H9 (cell line): ENCODE results near the gene PTP4A1. TPM values are rescaled to one million over a fixed set of nuclear protein-coding genes. Genes with fewer than 3 reads are reported as not detected.

Experiments used
- DNase-seq: peaks from one replicate; pipeline ENCODE4 v3.0.0-alpha.2; 2017
- H2AFZ ChIP-seq: one replicate; pipeline ENCODE4 v1.6.1; 2013; ENCODE audit warnings: mild to moderate bottlenecking, low read length, control low read depth, moderate library complexity
- H2AK5ac ChIP-seq: 2 replicates; pipeline ENCODE4 v1.6.1; 2013; ENCODE audit warnings: low read length, control low read depth, mixed read lengths; ENCODE audit not compliant: insufficient read length
- H2BK120ac ChIP-seq: one replicate; pipeline ENCODE4 v1.6.1; 2013; ENCODE audit warnings: low read depth, mild to moderate bottlenecking, low read length, control low read depth, inconsistent platforms; ENCODE audit not compliant: poor library complexity, severe bottlenecking
- H2BK12ac ChIP-seq: 2 replicates; pipeline ENCODE4 v1.6.1; 2013; ENCODE audit warnings: low read length, control low read depth, mixed read lengths, low read depth; ENCODE audit not compliant: insufficient read length
- H2BK15ac ChIP-seq: 2 replicates; pipeline ENCODE4 v1.6.1; 2013; ENCODE audit warnings: low read depth, low read length, control low read depth
- H2BK20ac ChIP-seq: one replicate; pipeline ENCODE4 v1.6.1; 2013; ENCODE audit warnings: low read depth, mild to moderate bottlenecking, low read length, control low read depth, inconsistent platforms; ENCODE audit not compliant: poor library complexity, severe bottlenecking
- H2BK5ac ChIP-seq: 2 replicates; pipeline ENCODE4 v1.6.1; 2013; ENCODE audit warnings: low read length, control low read depth, mixed read lengths; ENCODE audit not compliant: insufficient read length
- H3K14ac ChIP-seq: 2 replicates; pipeline ENCODE4 v1.6.1; 2013; ENCODE audit warnings: low read length, control low read depth; ENCODE audit not compliant: insufficient read depth
- H3K18ac ChIP-seq: 2 replicates; pipeline ENCODE4 v1.6.1; 2013; ENCODE audit warnings: low read depth, mild to moderate bottlenecking, mixed read lengths, low read length, control low read depth; ENCODE audit not compliant: insufficient read length
- H3K23ac ChIP-seq: 2 replicates; pipeline ENCODE4 v1.6.1; 2013; ENCODE audit warnings: low read length, control low read depth, mixed read lengths, low read depth; ENCODE audit not compliant: insufficient read length
- H3K23me2 ChIP-seq: 2 replicates; pipeline ENCODE4 v1.6.1; 2013; ENCODE audit warnings: low read depth, mild to moderate bottlenecking, mixed read lengths, low read length, control low read depth; ENCODE audit not compliant: insufficient read length, poor library complexity, severe bottlenecking
- H3K27ac ChIP-seq: 2 replicates; pipeline ENCODE4 v1.5.1; 2013; ENCODE audit warnings: low read length, control low read depth, mixed read lengths, low read depth; ENCODE audit not compliant: insufficient read length
- H3K27me3 ChIP-seq: 2 replicates; pipeline ENCODE4 v1.6.1; 2013; ENCODE audit warnings: low read length, control low read depth, inconsistent platforms; ENCODE audit not compliant: insufficient read depth
- H3K4ac ChIP-seq: 2 replicates; pipeline ENCODE4 v1.6.1; 2013; ENCODE audit warnings: low read depth, mild to moderate bottlenecking, control low read depth, inconsistent platforms, low read length, moderate library complexity
- H3K4me1 ChIP-seq: 2 replicates; pipeline ENCODE4 v1.6.1; 2013; ENCODE audit warnings: low read length, control low read depth, inconsistent platforms; ENCODE audit not compliant: insufficient read depth
- H3K4me2 ChIP-seq: 2 replicates; pipeline ENCODE4 v1.6.1; 2013; ENCODE audit warnings: low read length, control low read depth, mixed read lengths; ENCODE audit not compliant: insufficient read length, insufficient read depth
- H3K56ac ChIP-seq: 2 replicates; pipeline ENCODE4 v1.6.1; 2013; ENCODE audit warnings: low read depth, mild to moderate bottlenecking, mixed read lengths, low read length, control low read depth; ENCODE audit not compliant: insufficient read length
- H3K79me1 ChIP-seq: 2 replicates; pipeline ENCODE4 v1.6.1; 2013; ENCODE audit warnings: low read depth, mild to moderate bottlenecking, moderate library complexity, low read length, control low read depth, inconsistent platforms; ENCODE audit not compliant: insufficient read depth, poor library complexity, severe bottlenecking
- H3K79me2 ChIP-seq: 2 replicates; pipeline ENCODE4 v1.6.1; 2013; ENCODE audit warnings: low read length, control low read depth, inconsistent platforms; ENCODE audit not compliant: insufficient read depth
- H3K9ac ChIP-seq: 2 replicates; pipeline ENCODE4 v1.6.1; 2013; ENCODE audit warnings: low read length, control low read depth, mixed read lengths; ENCODE audit not compliant: insufficient read length; ENCODE audit errors: extremely low read depth
- H3K9me3 ChIP-seq: one replicate; pipeline ENCODE4 v1.6.1; 2013; ENCODE audit warnings: low read depth, low read length, inconsistent platforms; ENCODE audit not compliant: control insufficient read depth
- H3T11ph ChIP-seq: one replicate; pipeline ENCODE4 v1.6.1; 2013; ENCODE audit warnings: mild to moderate bottlenecking, low read length, control low read depth, inconsistent platforms
- H4K20me1 ChIP-seq: one replicate; pipeline ENCODE4 v1.6.1; 2013; ENCODE audit not compliant: control insufficient read depth, insufficient read length, insufficient read depth
- H4K5ac ChIP-seq: 2 replicates; pipeline ENCODE4 v1.6.1; 2013; ENCODE audit warnings: low read depth, mild to moderate bottlenecking, mixed read lengths, low read length, control low read depth; ENCODE audit not compliant: insufficient read length
- H4K8ac ChIP-seq: replicated peaks from 2 replicates; pipeline ENCODE4 v1.6.1; 2013; ENCODE audit warnings: low read length, control low read depth, mixed read lengths, low read depth; ENCODE audit not compliant: insufficient read length
- H4K91ac ChIP-seq: 2 replicates; pipeline ENCODE4 v1.6.1; 2013; ENCODE audit warnings: low read depth, mild to moderate bottlenecking, moderate library complexity, mixed read lengths, low read length, control low read depth; ENCODE audit not compliant: insufficient read length
- H3K27ac Mint-ChIP-seq, 3 experiments: 2 replicates in 2 of 3; 3 replicates in 1 of 3; pipeline ENCODE4 v1.8.0; 2020 to 2021; ENCODE audit warnings: mixed read lengths in 3 of 3, mild to moderate bottlenecking in 1 of 3, moderate library complexity in 1 of 3
- H3K27me3 Mint-ChIP-seq: 2 replicates; pipeline ENCODE4 v1.8.0; 2021; ENCODE audit warnings: low read depth, mild to moderate bottlenecking, moderate library complexity, mixed read lengths
- H3K36me3 Mint-ChIP-seq, 3 experiments: 2 replicates in 2 of 3; 3 replicates in 1 of 3; pipeline ENCODE4 v1.8.0; 2020 to 2021; ENCODE audit warnings: low read depth in 3 of 3, mixed read lengths in 3 of 3; ENCODE audit not compliant: insufficient read depth in 1 of 3
- H3K4me1 Mint-ChIP-seq, 2 experiments: 2 replicates each; pipeline ENCODE4 v1.8.0; 2020; ENCODE audit warnings: mixed read lengths in 2 of 2
- H3K4me3 Mint-ChIP-seq, 2 experiments: 2 replicates in 1 of 2; 3 replicates in 1 of 2; pipeline ENCODE4 v1.8.0; 2020 to 2021; ENCODE audit warnings: mild to moderate bottlenecking in 2 of 2, mixed read lengths in 2 of 2, moderate library complexity in 1 of 2
- H3K9me3 Mint-ChIP-seq, 2 experiments: 2 replicates in 1 of 2; 3 replicates in 1 of 2; pipeline ENCODE4 v1.8.0; 2020; ENCODE audit warnings: mild to moderate bottlenecking in 2 of 2, mixed read lengths in 2 of 2, moderate library complexity in 1 of 2
- CTCF ChIP-seq: fragments of 200-600 bp; sonication (generic); conservative IDR thresholded peaks from 3 replicates; pipeline ENCODE4 v1.8.0; 2021; ENCODE audit warnings: antibody characterized with exemption, mild to moderate bottlenecking
- WGBS: extraction: QIAGEN DNeasy Blood & Tissue Kit; methylation state at CpG from one replicate; pipeline ENCODE4 v1.1.7; 2013; ENCODE audit warnings: missing lambda C conversion rate, low lambda C conversion rate, mixed read lengths; ENCODE audit not compliant: insufficient read length; ENCODE audit errors: extremely low coverage; 5-methylcytosine and 5-hydroxymethylcytosine counted together
- total RNA-seq: library from RNA; stranded (reverse); gene quantifications from 2 replicates; pipeline ENCODE4 v1.2.1, GENCODE V29; 2021

The PTP4A1 gene
- total RNA-seq, 1 experiment from 2014 or later: 85.9 TPM

GRCh38 chr6:63574554-63574900, 2.2 kb downstream of the PTP4A1 start:
- no peaks in the 10 kb centered on the region; the same call in none of the 2 replicates for H3K27me3 Mint-ChIP-seq
- Histone ChIP-seq H3K4ac (no peak overlapping the region), H3K4me1 (no peaks in the 10 kb centered on the region; the same call in 1 of the 2 replicates), H2AFZ (no peak overlapping the region), H3T11ph (no peak overlapping the region), H2BK15ac (no peak overlapping the region), H2BK20ac (no peak overlapping the region), H3K23me2 (peaks cover 7% of the 10 kb centered on the region), H3K9me3 (no peaks in the 10 kb centered on the region), H3K56ac (no peak overlapping the region), H3K27me3 (no peaks in the 10 kb centered on the region), H3K79me1 (no peaks in the 10 kb centered on the region), H3K4me2 (peak overlapping the region; percentile 76), H3K14ac (no peak overlapping the region), H4K5ac (no peak overlapping the region), H3K27ac (no peak overlapping the region), H3K79me2 (peaks cover 16% of the 10 kb centered on the region; the same call in 1 of the 2 replicates), H3K23ac (no peak overlapping the region), H2AK5ac (no peak overlapping the region), H3K9ac (no peak overlapping the region), H2BK12ac (no peak overlapping the region), H2BK5ac (no peak overlapping the region), H4K20me1 (no peaks in the 10 kb centered on the region), H4K91ac (no peak overlapping the region), H2BK120ac (no peak overlapping the region), H3K18ac (no peak overlapping the region), H4K8ac (no peak overlapping the region)
- peak overlapping the region; percentile 42 to 98 (median 96); a peak in 2 of 7 replicates for H3K27ac Mint-ChIP-seq
- peaks cover 20 to 30% of the 10 kb centered on the region in 2 experiments for H3K4me1 Mint-ChIP-seq
- peak overlapping the region; percentile 89 to 90 for H3K4me3 Mint-ChIP-seq
- DNase-seq: no peak
- WGBS: no CpG with 5 or more reads among the region's 2 CpGs
- peak; percentile 12; the same call in 2 of the 3 replicates for TF ChIP-seq CTCF
- peaks cover 17 to 45% (median 34%) of the 10 kb centered on the region in 3 experiments; a peak in 6 of 7 replicates for H3K36me3 Mint-ChIP-seq
- H3K9me3 Mint-ChIP-seq: no peaks in the 10 kb centered on the region
